HepG2 (cell line): Measurements from ENCODE around the gene ADAMTS2. TPM values are rescaled to one million over a fixed set of nuclear protein-coding genes. Genes with fewer than 3 reads are reported as not detected.
A peak's percentile ranks its signal among the peaks of the same experiment; 100 is the strongest.

Experiments used
- ESRRA ChIP-seq: sonication (generic); formaldehyde crosslinking; IDR thresholded peaks from 2 replicates; pipeline ENCODE4 v1.5.1; 2020; ENCODE audit warnings: mild to moderate bottlenecking, low read depth, missing genetic modification reagents
- FOSL2 ChIP-seq: sonication (generic); formaldehyde crosslinking; IDR thresholded peaks from 2 replicates; pipeline ENCODE4 v1.4.0; 2020; ENCODE audit warnings: missing genetic modification reagents
- HNF4A ChIP-seq: sonication (generic); formaldehyde crosslinking; IDR thresholded peaks from 2 replicates; pipeline ENCODE4 v1.4.0; 2020; ENCODE audit warnings: missing genetic modification reagents
- HOXA7 ChIP-seq: sonication (generic); formaldehyde crosslinking; IDR thresholded peaks from 2 replicates; pipeline ENCODE4 v1.8.1; 2022; ENCODE audit warnings: mild to moderate bottlenecking, missing genetic modification reagents, moderate library complexity
- HOXD1 ChIP-seq: sonication (generic); formaldehyde crosslinking; IDR thresholded peaks from 2 replicates; pipeline ENCODE4 v1.5.0; 2020; ENCODE audit warnings: missing genetic modification reagents
- KMT2B ChIP-seq: IDR thresholded peaks from 2 replicates; pipeline ENCODE4 v1.6.1; 2016; ENCODE audit warnings: missing genetic modification reagents, missing compliant biosample characterization
- MIER3 ChIP-seq: IDR thresholded peaks from 2 replicates; pipeline ENCODE4 v1.6.1; 2016; ENCODE audit warnings: missing compliant biosample characterization, borderline replicate concordance
- PTBP1 ChIP-seq: fragments of 200-400 bp; formaldehyde crosslinking; IDR thresholded peaks from 2 replicates; pipeline ENCODE4 v1.6.1; 2018; ENCODE audit warnings: low read length, low read depth; ENCODE audit not compliant: poor library complexity, severe bottlenecking
- REXO4 ChIP-seq: sonication (generic); formaldehyde crosslinking; IDR thresholded peaks from 2 replicates; pipeline ENCODE4 v1.8.0; 2022; ENCODE audit warnings: missing genetic modification reagents, mild to moderate bottlenecking, borderline replicate concordance
- TAF1 ChIP-seq: sonication (generic); formaldehyde crosslinking; IDR thresholded peaks from 2 replicates; pipeline ENCODE4 v1.4.0; 2020; ENCODE audit warnings: missing genetic modification reagents
- ZC3H4 ChIP-seq: sonication (generic); formaldehyde crosslinking; IDR thresholded peaks from 2 replicates; pipeline ENCODE4 v1.4.0; 2020; ENCODE audit warnings: missing genetic modification reagents, borderline replicate concordance
- ZNF333 ChIP-seq: sonication (generic); formaldehyde crosslinking; IDR thresholded peaks from 2 replicates; pipeline ENCODE4 v1.4.0; 2020; ENCODE audit warnings: mild to moderate bottlenecking, missing genetic modification reagents, borderline replicate concordance
- ZNF547 ChIP-seq: sonication (generic); formaldehyde crosslinking; IDR thresholded peaks from 2 replicates; pipeline ENCODE4 v1.5.1; 2020; ENCODE audit warnings: mild to moderate bottlenecking, missing genetic modification reagents
- polyA plus RNA-seq, 8 experiments: library from polyadenylated mRNA; depleted of rRNA in 3 of 8; stranded (reverse) in 7 of 8; unstranded in 1 of 8; fragments of >200 nt; fragmentation: Illumina TruSeq in 4 of 8; extraction: Trizol in 4 of 8; gene quantifications; 2 replicates each; pipeline versions ENCODE4 v1.2.1 to v1.2.3, GENCODE V29; 2011 to 2016; ENCODE audit warnings: low read depth in 4 of 8, missing spikeins in 1 of 8, mixed read lengths in 1 of 8; ENCODE audit not compliant: insufficient read depth in 1 of 8
- total RNA-seq, 5 experiments: library from RNA; depleted of rRNA; stranded (reverse); fragments of >200 nt; fragmentation: Illumina TruSeq; extraction: Trizol; gene quantifications; 2 replicates each; pipeline ENCODE4 v1.2.3, GENCODE V29; 2016; ENCODE audit warnings: low read depth in 1 of 5
- TF ChIP-seq, protein P1 (sequence below): sonication (generic); formaldehyde crosslinking; IDR thresholded peaks from 2 replicates; pipeline ENCODE4; 2020; ENCODE audit warnings: missing genetic modification reagents, mild to moderate bottlenecking, borderline replicate concordance
- TF ChIP-seq, protein P2 (sequence below): sonication (generic); formaldehyde crosslinking; IDR thresholded peaks from 2 replicates; pipeline ENCODE4 v1.4.0; 2020; ENCODE audit warnings: missing genetic modification reagents
- TF ChIP-seq, protein P3 (sequence below): sonication (generic); formaldehyde crosslinking; IDR thresholded peaks from 2 replicates; pipeline ENCODE4 v1.4.0; 2020; ENCODE audit warnings: mild to moderate bottlenecking, low read depth, missing genetic modification reagents
- TF ChIP-seq, protein P4 (sequence below): sonication (generic); formaldehyde crosslinking; IDR thresholded peaks from 2 replicates; pipeline ENCODE4 v1.5.0; 2020; ENCODE audit warnings: missing genetic modification reagents

Gene ADAMTS2
- total and polyA plus RNA-seq, 2 of the 13 experiments (the other 11 are each of a cell fraction or from before 2014, with no cell fraction given) = 0.24 to 3.5 TPM

DNA sequence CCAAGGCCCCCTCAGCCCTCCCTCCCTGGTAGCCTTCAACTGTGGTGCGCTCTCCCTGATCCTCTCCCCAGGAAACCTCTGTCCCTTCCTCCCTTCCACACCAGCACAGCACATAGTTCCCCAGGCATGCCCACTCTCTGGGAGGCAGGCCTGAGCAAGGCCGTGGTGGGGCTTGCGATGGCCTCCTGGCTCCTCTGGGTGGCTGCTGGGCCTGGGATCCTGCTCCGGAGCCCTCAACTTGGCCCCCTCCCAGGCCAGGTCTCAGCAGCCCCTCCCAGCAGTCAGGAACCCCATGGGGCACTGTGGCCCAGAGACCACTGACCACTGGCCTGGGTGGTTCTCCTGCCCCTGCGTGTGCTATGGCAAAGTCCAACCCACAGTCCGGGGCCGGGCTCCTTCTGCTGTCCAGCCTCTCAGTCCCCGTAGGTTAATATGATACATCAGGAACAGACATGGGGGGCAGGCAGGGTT is 159.3 kb downstream of the ADAMTS2 start (continued):
- TF ChIP-seq, protein P1, sequence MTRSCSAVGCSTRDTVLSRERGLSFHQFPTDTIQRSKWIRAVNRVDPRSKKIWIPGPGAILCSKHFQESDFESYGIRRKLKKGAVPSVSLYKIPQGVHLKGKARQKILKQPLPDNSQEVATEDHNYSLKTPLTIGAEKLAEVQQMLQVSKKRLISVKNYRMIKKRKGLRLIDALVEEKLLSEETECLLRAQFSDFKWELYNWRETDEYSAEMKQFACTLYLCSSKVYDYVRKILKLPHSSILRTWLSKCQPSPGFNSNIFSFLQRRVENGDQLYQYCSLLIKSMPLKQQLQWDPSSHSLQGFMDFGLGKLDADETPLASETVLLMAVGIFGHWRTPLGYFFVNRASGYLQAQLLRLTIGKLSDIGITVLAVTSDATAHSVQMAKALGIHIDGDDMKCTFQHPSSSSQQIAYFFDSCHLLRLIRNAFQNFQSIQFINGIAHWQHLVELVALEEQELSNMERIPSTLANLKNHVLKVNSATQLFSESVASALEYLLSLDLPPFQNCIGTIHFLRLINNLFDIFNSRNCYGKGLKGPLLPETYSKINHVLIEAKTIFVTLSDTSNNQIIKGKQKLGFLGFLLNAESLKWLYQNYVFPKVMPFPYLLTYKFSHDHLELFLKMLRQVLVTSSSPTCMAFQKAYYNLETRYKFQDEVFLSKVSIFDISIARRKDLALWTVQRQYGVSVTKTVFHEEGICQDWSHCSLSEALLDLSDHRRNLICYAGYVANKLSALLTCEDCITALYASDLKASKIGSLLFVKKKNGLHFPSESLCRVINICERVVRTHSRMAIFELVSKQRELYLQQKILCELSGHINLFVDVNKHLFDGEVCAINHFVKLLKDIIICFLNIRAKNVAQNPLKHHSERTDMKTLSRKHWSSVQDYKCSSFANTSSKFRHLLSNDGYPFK = 0 out of 2 replicates have a peak, but pooled peaks have one; percentile 29
- TF ChIP-seq, protein P2, sequence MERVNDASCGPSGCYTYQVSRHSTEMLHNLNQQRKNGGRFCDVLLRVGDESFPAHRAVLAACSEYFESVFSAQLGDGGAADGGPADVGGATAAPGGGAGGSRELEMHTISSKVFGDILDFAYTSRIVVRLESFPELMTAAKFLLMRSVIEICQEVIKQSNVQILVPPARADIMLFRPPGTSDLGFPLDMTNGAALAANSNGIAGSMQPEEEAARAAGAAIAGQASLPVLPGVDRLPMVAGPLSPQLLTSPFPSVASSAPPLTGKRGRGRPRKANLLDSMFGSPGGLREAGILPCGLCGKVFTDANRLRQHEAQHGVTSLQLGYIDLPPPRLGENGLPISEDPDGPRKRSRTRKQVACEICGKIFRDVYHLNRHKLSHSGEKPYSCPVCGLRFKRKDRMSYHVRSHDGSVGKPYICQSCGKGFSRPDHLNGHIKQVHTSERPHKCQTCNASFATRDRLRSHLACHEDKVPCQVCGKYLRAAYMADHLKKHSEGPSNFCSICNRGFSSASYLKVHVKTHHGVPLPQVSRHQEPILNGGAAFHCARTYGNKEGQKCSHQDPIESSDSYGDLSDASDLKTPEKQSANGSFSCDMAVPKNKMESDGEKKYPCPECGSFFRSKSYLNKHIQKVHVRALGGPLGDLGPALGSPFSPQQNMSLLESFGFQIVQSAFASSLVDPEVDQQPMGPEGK (CRISPR knock-in tag) = peak; percentile 57; the same call in 1 of the 2 replicates
- TF ChIP-seq, protein P3, sequence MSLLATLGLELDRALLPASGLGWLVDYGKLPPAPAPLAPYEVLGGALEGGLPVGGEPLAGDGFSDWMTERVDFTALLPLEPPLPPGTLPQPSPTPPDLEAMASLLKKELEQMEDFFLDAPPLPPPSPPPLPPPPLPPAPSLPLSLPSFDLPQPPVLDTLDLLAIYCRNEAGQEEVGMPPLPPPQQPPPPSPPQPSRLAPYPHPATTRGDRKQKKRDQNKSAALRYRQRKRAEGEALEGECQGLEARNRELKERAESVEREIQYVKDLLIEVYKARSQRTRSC (CRISPR knock-in tag) = no peak
- no peak for TF ChIP-seq ZNF333
- TF ChIP-seq HOXD1 (CRISPR knock-in tag) = no peak
- TF ChIP-seq ZNF547 (CRISPR knock-in tag) = 0 out of 2 replicates have a peak, but pooled peaks have one; percentile 26
- TF ChIP-seq MIER3 (CRISPR knock-in tag) = no peak
- no peak for TF ChIP-seq FOSL2 (CRISPR knock-in tag)
- no peak for TF ChIP-seq KMT2B (CRISPR knock-in tag)
- no peak for TF ChIP-seq HNF4A (CRISPR knock-in tag)
- TF ChIP-seq TAF1 (CRISPR knock-in tag) = peak; percentile 34; the same call in 1 of the 2 replicates
- TF ChIP-seq ZC3H4 (CRISPR knock-in tag) = no peak
- no peak for TF ChIP-seq ESRRA (CRISPR knock-in tag)
- no peak for TF ChIP-seq REXO4 (CRISPR knock-in tag)
- no peak for TF ChIP-seq PTBP1
- TF ChIP-seq HOXA7 (CRISPR knock-in tag) = no peak
- TF ChIP-seq, protein P4, sequence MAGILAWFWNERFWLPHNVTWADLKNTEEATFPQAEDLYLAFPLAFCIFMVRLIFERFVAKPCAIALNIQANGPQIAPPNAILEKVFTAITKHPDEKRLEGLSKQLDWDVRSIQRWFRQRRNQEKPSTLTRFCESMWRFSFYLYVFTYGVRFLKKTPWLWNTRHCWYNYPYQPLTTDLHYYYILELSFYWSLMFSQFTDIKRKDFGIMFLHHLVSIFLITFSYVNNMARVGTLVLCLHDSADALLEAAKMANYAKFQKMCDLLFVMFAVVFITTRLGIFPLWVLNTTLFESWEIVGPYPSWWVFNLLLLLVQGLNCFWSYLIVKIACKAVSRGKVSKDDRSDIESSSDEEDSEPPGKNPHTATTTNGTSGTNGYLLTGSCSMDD (CRISPR knock-in tag) = no peak
